ENCODE results near the gene FRY.

Gene FRY

DNA sequence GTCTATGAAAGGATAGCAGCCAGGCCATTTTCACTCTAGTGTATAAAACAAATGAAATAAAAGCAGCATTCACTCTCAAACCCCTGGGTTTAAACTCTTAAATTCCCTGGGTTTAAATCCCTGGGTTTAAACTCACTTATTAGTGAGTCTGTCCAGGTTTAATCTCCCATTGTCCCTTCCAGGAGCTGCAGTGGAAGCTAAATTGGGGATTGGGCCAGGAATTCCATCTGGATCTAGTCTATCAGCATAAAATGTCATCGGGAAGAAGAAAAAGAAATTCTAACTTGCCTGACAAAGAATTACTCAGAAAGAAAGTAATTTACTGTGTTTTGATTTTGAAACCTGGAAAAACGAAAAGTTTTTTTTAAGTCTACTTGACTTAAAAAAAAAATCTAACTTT is 54.8 kb downstream of the FRY start:
- no peak for DNase-seq (ENCODE audit: low spot score)

DNA sequence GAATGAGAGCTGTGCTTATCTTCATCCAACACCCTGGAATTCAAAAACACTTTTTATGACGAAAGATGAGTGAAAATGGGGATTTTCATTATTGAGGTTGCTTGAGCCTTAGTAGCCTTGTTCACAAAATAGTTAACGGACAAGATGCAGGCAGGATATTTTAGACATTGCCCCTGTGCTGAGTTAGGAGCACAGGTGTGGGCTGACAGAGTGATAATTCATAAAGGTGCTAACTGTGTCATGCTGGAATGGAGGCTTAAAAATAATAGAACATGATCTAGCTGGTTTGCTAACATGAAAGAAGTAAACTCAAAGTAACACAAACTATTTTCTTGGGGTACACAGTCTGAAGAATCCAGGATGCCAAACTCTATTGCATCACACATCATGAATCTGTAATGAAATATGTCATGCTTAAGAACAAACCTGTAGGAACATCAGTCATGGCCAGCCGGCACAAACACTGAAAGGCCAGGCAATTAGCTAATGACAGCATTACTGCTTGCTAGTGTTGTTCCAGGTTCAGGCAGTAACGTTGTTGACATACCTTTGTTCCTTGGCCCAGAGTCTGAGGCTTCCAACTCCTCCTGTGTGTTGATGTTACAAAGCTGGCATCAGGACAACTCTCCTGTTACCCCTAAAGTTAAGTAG is 55.3 kb downstream of the FRY start:
- no peak for DNase-seq (ENCODE audit: low spot score)

DNA sequence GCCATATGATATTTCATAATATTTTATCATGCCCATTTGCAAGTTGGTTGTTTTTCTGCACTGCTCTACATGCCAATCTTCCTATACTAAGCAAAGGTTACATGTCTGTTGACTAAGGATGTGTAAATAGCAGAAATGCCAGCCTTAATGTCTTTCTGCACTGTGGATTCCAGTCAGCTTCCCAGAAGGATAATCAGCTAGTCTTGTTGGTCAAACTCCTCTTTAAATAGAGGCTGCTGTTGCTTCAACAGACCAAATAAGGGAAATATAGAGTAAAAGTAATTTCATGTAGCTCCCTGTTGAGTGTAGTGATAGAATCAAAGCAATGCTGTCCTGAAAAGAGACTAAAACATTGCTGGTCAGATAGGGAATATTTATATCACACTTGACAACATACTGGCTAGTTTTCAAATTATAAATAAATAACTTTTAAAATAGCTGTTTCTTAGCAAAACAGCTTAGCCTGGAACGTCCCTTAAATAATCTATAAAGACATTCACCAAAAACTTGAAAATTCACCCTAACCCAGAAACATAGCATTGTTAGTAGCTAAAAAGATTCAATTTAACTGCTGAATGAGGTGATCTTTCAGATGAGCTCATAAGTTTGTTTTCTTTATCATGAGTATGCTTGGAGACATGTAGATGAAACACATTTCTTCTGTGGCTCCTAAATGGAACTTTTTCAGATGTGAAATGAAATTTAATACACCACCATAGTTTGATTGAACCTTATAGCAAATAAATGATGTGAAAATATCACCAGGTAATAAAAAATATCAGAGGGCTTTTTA is 56.6 kb downstream of the FRY start:
- DNase-seq (ENCODE audit: low spot score), result no peak

DNA sequence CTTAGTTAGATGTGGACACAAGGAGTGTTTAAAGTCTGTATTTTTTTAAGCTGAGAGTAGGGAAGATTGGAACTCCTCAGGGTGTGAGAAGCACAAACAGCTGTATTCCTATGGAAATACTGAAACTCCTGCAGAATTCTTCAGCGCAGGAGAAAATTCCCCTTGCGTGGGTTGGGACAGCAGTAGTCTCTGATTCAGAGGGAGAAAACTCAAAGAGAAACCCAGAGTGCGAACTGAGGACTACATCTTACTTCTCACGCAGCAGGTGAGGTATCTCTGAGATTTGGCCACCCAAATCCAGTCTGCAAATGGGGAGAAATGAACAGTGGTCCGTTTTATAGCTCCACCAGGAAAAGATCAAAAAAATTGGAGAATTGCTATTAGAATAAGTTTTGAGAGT is 60.9 kb downstream of the FRY start:
- DNase-seq (ENCODE audit: low spot score), result no peak

DNA sequence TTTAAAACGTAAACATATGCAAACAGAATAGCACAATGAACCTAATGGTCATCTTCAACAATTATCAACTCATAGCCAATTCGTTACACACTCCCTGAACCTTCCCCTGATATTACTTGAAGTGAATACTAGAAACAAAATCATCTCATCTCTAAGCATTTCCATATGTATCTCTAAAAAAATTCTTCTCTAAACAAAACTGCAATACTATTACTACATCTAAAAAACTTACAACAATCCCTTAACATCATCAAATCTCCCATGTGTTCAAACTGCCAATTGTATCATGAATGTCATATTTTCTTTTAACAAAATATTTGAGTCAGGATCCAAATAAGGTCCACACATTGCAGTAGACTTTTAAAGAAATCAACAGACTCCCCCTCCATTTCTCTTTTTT is 61.4 kb downstream of the FRY start:
- no peak for DNase-seq (ENCODE audit: low spot score)

DNA sequence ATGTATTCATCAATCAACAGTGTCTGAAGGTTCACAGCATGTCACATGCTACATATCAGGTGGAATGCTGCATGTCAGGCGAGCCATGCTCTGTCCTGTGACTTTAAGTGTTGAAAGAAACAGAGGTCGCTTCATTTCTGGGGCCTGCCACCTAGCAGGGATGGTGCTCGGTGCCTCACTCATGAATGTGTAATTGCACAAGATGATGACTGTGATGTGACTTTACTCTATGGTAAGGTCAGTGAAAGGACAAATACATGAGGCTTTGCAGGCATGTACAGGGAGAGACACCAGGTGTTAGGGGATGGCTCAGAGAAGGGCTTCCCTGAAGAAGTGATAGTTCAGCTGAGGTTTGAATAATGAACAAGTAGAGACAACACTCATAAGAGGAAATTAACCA is 66.7 kb downstream of the FRY start:
- no peak for DNase-seq (ENCODE audit: low spot score)

DNA sequence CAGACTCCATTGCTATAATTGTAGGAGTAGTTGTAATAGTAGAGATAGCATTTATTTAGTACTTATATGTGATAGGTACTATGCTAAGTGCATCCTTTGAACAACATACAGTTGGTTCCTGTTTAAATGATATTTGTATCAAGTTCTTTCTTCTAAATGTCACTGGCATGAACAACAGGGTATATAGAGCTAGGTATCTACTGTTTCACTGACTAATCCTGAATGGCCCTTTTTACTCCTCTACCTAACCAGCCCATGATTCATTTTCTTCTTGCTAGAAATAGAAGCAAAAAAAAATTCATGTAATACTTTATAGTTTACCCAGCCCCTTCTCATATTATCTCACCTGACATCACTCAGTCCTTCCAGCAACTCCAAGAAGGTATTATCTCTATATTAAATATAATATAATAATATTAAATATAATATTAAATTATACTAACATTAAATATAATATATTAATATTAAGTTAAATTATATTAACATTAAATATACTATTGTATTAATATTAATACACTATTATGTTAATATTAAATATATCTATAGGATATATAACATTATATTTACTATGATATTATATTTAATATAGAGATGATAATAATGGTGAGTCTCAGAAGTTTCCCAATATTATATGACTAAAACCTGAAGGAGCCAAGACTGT is 74.2 kb downstream of the FRY start:
- no peak for DNase-seq (ENCODE audit: low spot score)

DNA sequence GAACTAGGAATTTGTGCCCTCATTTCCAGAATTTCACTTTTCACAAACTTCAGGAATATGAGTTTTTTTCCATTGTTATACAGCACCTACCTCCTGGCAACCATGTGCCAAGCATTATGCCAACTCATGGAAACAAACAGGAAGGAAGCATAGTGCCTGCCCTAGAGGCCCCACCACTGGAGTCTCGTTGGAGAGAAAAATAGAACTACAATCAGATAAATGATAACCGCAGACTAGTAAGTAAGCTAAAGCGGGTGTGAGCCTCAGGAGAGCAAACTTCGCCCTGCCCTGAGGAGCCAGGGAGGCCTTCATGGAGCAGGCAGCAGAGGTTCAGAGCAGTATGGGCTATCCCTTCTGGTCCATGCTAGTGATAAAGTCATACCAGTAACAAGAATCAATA is 75.9 kb downstream of the FRY start:
- no peak for DNase-seq (ENCODE audit: low spot score)

DNA sequence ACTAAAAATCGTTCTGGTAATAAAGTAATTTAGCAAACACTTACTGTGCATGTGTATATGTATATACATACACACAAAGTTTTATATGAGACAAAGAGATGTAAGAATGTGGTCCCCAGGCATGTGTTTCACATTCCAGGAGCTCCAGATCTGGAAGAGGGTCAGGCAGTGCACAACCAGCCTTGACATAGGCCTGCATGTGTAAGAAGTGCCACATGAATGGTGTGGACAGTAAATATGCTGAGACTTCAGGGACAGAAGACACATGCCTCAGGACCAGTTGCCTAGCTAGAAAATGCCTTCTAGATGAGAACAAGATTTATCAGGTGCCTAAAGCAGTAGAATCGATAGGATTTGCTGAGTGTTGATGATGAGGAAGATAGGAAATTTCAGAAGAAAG is 76.4 kb downstream of the FRY start:
- no peak for DNase-seq (ENCODE audit: low spot score)

DNA sequence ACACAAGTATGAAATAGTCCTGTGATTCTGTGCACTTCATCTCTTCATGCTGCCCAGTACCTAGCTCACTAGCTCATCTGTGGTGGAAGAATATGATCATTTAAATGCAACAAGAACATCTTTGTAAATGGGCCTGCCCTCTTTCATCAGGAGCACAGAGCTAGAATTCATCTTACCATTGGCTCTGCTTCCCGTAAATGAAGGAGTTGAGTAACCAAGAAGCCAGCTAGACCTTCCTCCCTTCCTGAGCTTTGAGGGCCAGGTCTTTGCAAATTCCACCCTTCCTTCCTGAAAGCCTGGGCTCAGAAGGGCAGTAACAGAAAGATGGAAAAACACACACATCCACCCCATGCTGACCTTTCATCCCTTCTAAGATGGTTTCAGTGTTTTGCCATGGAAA is 82.0 kb downstream of the FRY start:
- no peak for DNase-seq (ENCODE audit: low spot score)

DNA sequence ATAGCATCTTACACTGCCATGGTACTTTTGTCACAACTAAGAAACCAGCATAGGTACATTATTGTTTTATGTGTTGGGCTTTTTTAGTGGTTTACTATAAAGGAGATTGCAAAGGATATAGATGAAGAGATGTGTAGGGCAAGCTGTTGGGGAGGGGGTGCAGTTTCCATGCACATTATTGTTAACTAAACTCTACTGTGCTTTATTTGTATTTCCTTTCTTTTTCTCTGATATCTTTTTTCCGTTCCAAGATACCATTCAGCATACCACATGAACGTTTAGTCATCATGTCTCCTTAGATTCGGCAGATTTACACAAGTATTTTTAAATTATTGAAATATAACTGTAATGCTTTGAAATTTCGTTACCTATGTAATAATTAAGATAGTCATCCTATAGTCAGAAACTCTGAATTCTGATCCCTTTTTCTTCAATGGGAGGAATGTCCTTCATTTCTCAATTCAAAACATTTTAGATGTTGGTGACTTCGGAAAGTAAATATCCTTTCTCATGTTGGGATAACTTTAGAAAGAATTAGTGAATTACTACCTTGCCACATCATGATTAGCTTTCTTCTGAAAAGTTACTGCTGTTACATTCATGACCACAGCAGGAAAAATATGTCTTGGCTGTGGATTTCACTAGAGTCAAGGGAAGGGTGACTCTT is 82.8 kb downstream of the FRY start:
- no peak for DNase-seq (ENCODE audit: low spot score)

DNA sequence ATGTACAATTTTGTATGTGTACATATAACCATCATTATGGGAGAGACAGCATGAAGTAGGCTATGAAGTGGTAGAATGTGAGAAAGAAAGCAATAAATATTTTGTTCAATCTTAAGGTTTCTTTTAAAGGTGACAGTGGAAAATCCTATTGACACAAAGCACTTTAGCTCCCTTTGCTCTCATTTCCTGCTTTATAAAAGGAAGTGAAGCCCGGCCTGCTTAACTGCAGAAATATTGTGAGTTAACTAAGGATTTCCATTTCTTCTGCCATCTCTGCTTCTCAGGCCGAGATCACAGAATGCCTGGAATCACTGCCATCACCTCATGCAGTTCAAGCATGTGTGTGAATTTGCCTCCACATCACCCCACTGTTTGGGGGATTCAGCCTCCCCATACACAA is 83.5 kb downstream of the FRY start:
- DNase-seq (ENCODE audit: low spot score), result no peak

DNA sequence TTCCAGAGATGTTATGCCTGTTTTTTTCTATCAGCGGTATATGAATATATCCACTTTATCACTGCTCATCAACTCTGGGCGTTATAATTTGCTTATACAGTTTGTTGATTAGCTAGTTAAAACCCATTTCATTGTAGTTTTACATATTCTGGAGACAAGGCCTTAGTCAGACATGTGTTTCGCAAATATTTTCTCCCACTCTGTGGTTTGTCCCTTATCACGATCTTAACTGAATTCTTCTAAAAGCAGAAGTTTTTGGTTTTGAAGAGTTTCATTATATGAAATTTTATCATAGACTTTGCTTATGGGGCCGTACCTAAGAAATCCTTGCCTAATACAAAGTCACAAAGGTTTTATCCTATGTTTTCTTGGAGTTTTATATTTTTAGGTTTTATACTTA is 84.6 kb downstream of the FRY start:
- DNase-seq (ENCODE audit: low spot score), result no peak

DNA sequence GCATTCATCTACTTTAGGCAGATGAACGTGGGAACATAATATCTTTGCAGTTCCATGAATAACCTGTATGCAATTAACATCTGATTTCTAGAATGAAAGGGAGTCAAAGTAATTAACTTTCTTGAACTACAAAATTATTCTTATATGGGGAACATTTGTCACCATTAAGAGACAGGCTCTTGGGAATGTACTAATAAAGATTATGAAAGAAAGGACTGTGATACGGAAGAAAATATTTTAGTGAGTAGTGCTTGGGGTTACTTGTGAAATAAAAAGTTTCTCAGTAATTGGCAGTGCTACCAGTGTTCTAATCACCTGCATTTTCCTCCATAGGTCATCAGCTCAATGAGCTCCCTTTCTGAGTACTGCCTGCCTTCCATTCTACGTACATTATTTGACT is 85.4 kb downstream of the FRY start:
- DNase-seq (ENCODE audit: low spot score), result no peak

DNA sequence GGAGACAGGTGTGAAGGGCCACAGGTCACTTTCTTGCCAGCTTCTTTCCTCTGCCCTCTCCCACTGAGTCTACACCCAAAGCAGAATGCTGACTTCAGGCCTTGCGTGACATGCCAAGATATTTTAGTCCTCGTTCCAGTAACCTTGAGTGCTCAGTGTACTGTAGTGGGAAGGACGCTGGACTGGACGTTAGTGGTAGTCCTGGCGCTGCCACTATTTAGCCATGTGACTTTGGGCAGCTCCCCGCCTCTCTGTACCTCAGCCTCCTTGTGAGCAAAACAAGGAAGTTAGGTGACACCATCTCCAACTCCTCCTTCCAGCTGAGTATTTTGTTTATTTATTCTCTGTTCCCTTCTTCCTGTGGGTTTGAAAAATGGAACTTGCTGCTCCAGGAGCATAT is 86.1 kb downstream of the FRY start:
- DNase-seq (ENCODE audit: low spot score), result no peak

DNA sequence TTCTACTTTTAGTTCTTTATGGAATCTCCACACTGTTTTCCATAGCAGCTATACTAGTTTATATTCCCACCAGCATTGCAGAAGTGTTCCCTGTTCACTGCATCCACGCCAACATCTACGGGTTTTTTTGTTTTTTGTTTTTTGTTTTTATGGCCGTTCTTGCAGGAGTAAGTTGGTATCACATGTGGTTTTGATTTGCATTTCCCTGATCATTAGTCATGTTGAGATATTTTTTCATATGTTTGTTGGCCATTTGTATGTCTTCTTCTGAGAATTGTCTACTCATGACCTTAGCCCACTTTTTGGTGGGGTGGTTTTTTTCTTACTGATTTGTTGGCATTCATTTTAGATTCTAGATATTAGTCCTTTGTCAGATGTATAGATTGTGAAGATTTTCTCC is 89.7 kb downstream of the FRY start:
- DNase-seq (ENCODE audit: low spot score), result no peak

DNA sequence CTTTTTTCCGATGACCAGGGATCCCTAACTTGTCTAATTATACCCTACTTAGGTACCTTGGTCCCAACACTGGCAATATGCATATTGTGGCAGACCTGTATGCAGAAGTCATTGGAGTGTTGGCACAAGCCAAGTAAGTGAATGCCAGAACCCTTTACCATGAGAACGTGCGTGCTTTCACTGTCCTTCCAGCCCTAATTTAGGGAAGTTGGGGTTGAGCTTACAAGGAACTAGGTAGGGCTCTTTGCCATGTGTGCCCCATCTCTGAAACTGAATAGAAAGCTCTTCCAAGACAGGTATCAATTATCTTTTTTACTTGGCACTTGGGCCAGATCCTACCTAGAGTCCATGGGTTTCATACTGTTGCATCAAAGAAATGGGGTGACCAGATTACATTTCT is 93.2 kb downstream of the FRY start:
- no peak for DNase-seq (ENCODE audit: low spot score)

DNA sequence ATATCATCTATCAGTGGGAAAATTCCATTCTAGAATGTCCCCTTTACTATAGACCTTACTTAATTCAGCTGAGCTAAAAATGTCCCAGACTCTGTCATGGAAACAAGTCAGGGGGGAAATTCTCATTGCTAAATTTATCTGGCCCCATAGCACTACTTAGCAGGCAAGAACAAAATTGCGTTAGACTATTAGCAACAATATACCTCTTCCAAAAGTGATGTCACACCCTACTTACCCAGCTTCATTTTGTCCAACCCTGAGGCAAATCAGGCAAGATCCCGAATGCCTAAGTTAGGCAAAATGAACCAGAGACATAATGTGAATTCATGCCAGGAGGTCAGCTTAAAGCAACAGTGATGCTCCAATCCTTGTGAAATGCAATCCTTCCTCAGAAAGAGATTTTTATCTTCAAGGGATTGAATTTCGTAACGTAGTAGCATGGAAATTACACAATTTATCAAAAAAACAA is 93.7 kb downstream of the FRY start:
- no peak for DNase-seq (ENCODE audit: low spot score)

DNA sequence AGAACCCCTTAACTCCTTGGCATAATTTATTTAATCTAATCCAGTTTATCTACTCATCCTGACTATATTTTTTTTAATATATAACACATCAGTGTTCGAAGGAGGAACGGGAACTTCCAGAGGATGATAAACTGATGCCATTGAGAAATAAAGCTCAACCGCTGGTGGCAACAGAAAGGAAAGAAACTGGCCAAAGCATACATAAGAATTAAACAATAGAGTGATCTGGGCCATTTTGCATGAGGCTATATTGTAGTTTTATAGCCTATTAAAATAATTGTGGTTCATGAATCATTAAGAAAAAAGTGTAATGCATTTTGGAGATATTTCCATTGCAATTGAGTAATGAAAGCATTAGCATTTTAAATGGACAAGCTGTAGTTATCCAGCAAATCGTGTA is 94.2 kb downstream of the FRY start:
- no peak for DNase-seq (ENCODE audit: low spot score)

DNA sequence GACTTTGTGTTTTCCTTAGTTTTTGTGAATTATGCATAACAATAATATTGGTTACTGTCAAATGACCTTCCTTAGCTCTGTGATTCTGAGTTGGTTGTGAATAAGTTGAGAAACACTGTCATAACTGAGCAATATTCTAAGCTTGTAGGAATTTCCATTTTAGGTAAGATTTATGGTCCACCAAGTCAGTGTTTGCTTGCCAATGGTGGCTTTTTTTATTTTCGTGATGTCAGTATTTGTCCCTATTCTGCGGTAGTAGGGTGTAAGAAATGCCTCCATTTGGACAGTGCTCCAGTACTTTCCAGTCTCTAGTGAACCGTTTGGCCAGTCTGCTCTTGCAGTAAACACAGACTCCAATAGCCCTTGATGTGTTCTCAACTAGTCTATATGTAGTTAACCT is 94.7 kb downstream of the FRY start:
- DNase-seq (ENCODE audit: low spot score), result no peak

DNA sequence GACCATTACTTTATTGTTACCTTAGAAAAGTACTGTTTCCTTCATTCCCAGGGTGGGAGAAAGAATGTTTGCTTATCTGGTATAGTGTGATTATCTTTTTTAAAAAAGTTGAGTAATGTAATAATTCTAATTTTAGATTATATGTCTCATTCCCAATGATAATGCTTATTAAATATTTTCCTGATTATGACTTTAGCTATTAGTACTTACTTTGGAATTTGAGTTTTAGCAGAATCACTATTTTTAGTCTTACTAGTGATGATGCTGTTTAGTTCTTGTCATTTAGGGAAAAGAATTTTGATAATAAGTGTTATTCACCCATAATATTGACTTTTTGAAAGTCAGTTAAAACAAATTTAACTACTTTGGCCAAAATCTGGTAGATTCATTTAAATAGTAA is 95.2 kb downstream of the FRY start:
- no peak for DNase-seq (ENCODE audit: low spot score)

DNA sequence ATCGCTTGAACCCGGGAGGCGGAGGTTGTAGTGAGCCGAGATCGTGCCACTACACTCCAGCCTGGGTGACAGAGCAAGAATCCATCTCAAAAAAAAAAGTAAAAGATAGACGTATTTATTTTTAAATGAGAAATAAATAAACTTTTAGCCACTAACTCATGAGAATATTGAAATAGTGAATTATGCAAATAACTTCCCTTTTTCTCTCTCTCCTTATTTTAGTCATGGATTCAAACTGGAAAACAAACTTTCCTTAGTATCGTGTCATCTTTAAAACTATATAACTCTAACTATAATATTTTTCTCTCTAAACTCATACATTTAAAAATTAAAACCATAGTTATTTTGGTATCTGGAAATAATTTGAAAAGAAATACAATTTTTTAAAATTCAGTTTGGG is 96.1 kb downstream of the FRY start:
- DNase-seq (ENCODE audit: low spot score), result no peak

Measured in iPS-NIHi11 (cell line).